Measurements from ENCODE around the gene UBTD2. TPM values are rescaled to one million over a fixed set of nuclear protein-coding genes. Genes with fewer than 3 reads are reported as not detected.
"Not testable (repeated sequence)": the region's sequence is repeated elsewhere in the genome, so short reads cannot be mapped to it uniquely, and the experiment has no call there.

UBTD2 gene, protein sequence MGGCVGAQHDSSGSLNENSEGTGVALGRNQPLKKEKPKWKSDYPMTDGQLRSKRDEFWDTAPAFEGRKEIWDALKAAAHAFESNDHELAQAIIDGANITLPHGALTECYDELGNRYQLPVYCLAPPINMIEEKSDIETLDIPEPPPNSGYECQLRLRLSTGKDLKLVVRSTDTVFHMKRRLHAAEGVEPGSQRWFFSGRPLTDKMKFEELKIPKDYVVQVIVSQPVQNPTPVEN
- total RNA-seq: 10 to 100 TPM; 16.2 to 24.0 TPM
- polyA plus RNA-seq (ENCODE audit: insufficient read length in 6 of 6): 100 to 1,000 TPM in 2 of 6 donors, 10 to 100 TPM in 4; 91.9 to 114 (median 95.7) TPM
- long read RNA-seq, donor 1, transcript UBTD2-201 (3 exons, 3,301 nt): major isoform, 26 of 39 reads
- long read RNA-seq, donor 1, partial matches to known transcripts: 13 of 39 reads
- long read RNA-seq, donor 1, other reads (novel, unspliced or antisense): 0 of 39 reads
- long read RNA-seq, donor 2, transcript UBTD2-201 (3 exons, 3,301 nt): major isoform, 41 of 50 reads
- long read RNA-seq, donor 2, partial matches to known transcripts: 9 of 50 reads
- long read RNA-seq, donor 2, other reads (novel, unspliced or antisense): 0 of 50 reads
- long read RNA-seq, donor 3, transcript UBTD2-201 (3 exons, 3,301 nt): major isoform, 26 of 26 reads
- long read RNA-seq, donor 3, partial matches to known transcripts: 0 of 26 reads
- long read RNA-seq, donor 3, other reads (novel, unspliced or antisense): 0 of 26 reads
- long read RNA-seq, donor 4, partial matches to known transcripts: 0 of 1 reads
- long read RNA-seq, donor 4, other reads (novel, unspliced or antisense): 1 of 1 reads
- long read RNA-seq, donor 5, transcript UBTD2-201 (3 exons, 3,301 nt): major isoform, 30 of 30 reads
- long read RNA-seq, donor 5, partial matches to known transcripts: 0 of 30 reads
- long read RNA-seq, donor 5, other reads (novel, unspliced or antisense): 0 of 30 reads
- long read RNA-seq, donor 6, transcript UBTD2-201 (3 exons, 3,301 nt): major isoform, 29 of 29 reads
- long read RNA-seq, donor 6, partial matches to known transcripts: 0 of 29 reads
- long read RNA-seq, donor 6, other reads (novel, unspliced or antisense): 0 of 29 reads
- long read RNA-seq, donor 7, transcript UBTD2-201 (3 exons, 3,301 nt): major isoform, 17 of 17 reads
- long read RNA-seq, donor 7, partial matches to known transcripts: 0 of 17 reads
- long read RNA-seq, donor 7, other reads (novel, unspliced or antisense): 0 of 17 reads
- long read RNA-seq, donor 8, transcript UBTD2-201 (3 exons, 3,301 nt): major isoform, 33 of 33 reads
- long read RNA-seq, donor 8, partial matches to known transcripts: 0 of 33 reads
- long read RNA-seq, donor 8, other reads (novel, unspliced or antisense): 0 of 33 reads
- long read RNA-seq, donor 9: 0 reads
- long read RNA-seq, donor 10, partial matches to known transcripts: 0 of 3 reads
- long read RNA-seq, donor 10, other reads (novel, unspliced or antisense): 0 of 3 reads
- long read RNA-seq, donor 11, transcript UBTD2-201 (3 exons, 3,301 nt): major isoform, 15 of 15 reads
- long read RNA-seq, donor 11, partial matches to known transcripts: 0 of 15 reads
- long read RNA-seq, donor 11, other reads (novel, unspliced or antisense): 0 of 15 reads
- long read RNA-seq, donor 12, transcript UBTD2-201 (3 exons, 3,301 nt): major isoform, 31 of 31 reads
- long read RNA-seq, donor 12, partial matches to known transcripts: 0 of 31 reads
- long read RNA-seq, donor 12, other reads (novel, unspliced or antisense): 0 of 31 reads

- intact Hi-C loops (cut with DNase I): no loop called here
- H3K27ac ChIP-seq: peak within 1 kb of the TSS; percentile 87 to 88
- peaks cover 0 to 35% of the 10 kb centered on the region in 2 donors for H3K4me1 ChIP-seq
- TF ChIP-seq CTCF (IDR thresholded peaks at IDR 0.05): peak; percentile 42 to 44
- H3K36me3 ChIP-seq: no peaks in the 10 kb centered on the region
- peak within 1 kb of the TSS; percentile 93 for H3K4me3 ChIP-seq
- DNase-seq (peak; percentile 45 to 97 (median 86)), ATAC-seq (peak; percentile 84)
- no peaks in the 10 kb centered on the region for H3K9me3 ChIP-seq
- H3K27me3 ChIP-seq: no peaks in the 10 kb centered on the region
These were observed at the start of gene UBTD2 for GRCh38 chr5:172283020-172283861. TSS of gene UBTD2 (minus strand) at chr5:172283764. CDS start at chr5:172283665, 99 bp downstream.

- H3K9me3 ChIP-seq; H3K27ac ChIP-seq; intact Hi-C loops (cut with DNase I); H3K4me1 ChIP-seq; DNase-seq; H3K27me3 ChIP-seq; ATAC-seq; H3K4me3 ChIP-seq; H3K36me3 ChIP-seq: not testable (repeated sequence)
These were observed 43.3 kb upstream of the UBTD2 start for GRCh38 chr5:172326901-172327300.

DNA sequence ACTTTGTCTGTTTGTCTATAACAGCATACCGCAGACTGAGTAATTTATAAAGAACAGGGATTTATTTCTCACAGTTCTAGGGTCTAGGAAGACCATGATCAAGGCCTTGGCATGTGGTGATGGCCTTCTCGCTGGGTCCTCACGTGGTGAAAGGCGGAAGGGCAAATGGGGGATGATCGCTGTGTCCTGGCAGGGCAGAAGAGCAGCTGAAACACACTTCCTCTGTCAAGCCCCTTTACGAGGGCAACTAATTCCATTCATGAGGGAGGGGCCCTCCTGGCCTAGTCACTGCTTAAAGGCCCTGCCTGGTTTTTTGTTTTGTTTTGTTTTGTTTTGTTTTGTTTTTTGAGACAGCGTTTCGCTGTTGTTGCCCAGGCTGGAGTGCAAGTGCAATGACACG is 41.9 kb upstream of the UBTD2 start:
- H3K36me3 ChIP-seq: no peaks in the 10 kb centered on the region
- H3K27me3 ChIP-seq: no peaks in the 10 kb centered on the region
- no peaks in the 10 kb centered on the region for H3K4me1 ChIP-seq
- H3K4me3 ChIP-seq: no peak overlapping the region
- no peaks in the 10 kb centered on the region for H3K9me3 ChIP-seq
- no peak overlapping the region for H3K27ac ChIP-seq
- DNase-seq (no peak), ATAC-seq (no peak)
- no peak for TF ChIP-seq CTCF (IDR thresholded peaks at IDR 0.05)
- intact Hi-C loops (cut with DNase I): no loop called here

- TF ChIP-seq CTCF (IDR thresholded peaks at IDR 0.05): no peak
- Histone ChIP-seq H3K27me3 (no peaks in the 10 kb centered on the region), H3K4me1 (no peaks in the 10 kb centered on the region), H3K36me3 (no peaks in the 10 kb centered on the region), H3K4me3 (no peak overlapping the region), H3K9me3 (no peaks in the 10 kb centered on the region), H3K27ac (no peak overlapping the region)
- DNase-seq (no peak), ATAC-seq (peak; percentile 64)
- intact Hi-C loops (cut with DNase I): no loop called here
These were observed 38.7 kb upstream of the UBTD2 start for GRCh38 chr5:172322028-172322965.

Data from left lung (tissue), 14 donors.